ENCODE measurements around the gene CGNL1. TPM values are rescaled to one million over a fixed set of nuclear protein-coding genes. Genes with fewer than 3 reads are reported as not detected.

The CGNL1 gene
- total RNA-seq, 1 donor from 2014 or later = 5.4 TPM

GRCh38 chr15:57509965-57510364 is 133.7 kb downstream of the CGNL1 start:
- no peak for DNase-seq
- H3K27ac Mint-ChIP-seq (ENCODE audit: unreplicated experiment) = no peak overlapping the region
- H3K4me1 Mint-ChIP-seq (ENCODE audit: low read depth, unreplicated experiment) = peaks cover 7% of the 10 kb centered on the region

GRCh38 chr15:57510647-57511046 is 134.3 kb downstream of the CGNL1 start:
- Mint-ChIP-seq H3K4me3 (ENCODE audit: unreplicated experiment) (no peak overlapping the region), H3K27ac (ENCODE audit: unreplicated experiment) (no peak overlapping the region), H3K9me3 (ENCODE audit: unreplicated experiment) (no peaks in the 10 kb centered on the region)

More at GRCh38 chr15:57509965-57510364, 133.7 kb downstream of the CGNL1 start:
- no peak overlapping the region for H3K4me3 Mint-ChIP-seq (ENCODE audit: unreplicated experiment)
- no peaks in the 10 kb centered on the region for H3K27me3 Mint-ChIP-seq (ENCODE audit: unreplicated experiment)
- no peak for TF ChIP-seq CTCF (IDR thresholded peaks at IDR 0.05; ENCODE audit: partially characterized antibody, unreplicated experiment)
- H3K9me3 Mint-ChIP-seq (ENCODE audit: unreplicated experiment) = no peaks in the 10 kb centered on the region
- no peaks in the 10 kb centered on the region for H3K36me3 Mint-ChIP-seq (ENCODE audit: unreplicated experiment)

GRCh38 chr15:57516327-57517029 is 140.2 kb downstream of the CGNL1 start:
- Mint-ChIP-seq H3K4me3 (ENCODE audit: unreplicated experiment) (no peak overlapping the region), H3K36me3 (ENCODE audit: unreplicated experiment) (no peaks in the 10 kb centered on the region), H3K27me3 (ENCODE audit: unreplicated experiment) (no peaks in the 10 kb centered on the region), H3K4me1 (ENCODE audit: low read depth, unreplicated experiment) (no peaks in the 10 kb centered on the region), H3K9me3 (ENCODE audit: unreplicated experiment) (no peaks in the 10 kb centered on the region), H3K27ac (ENCODE audit: unreplicated experiment) (no peak overlapping the region)
- TF ChIP-seq CTCF (IDR thresholded peaks at IDR 0.05; ENCODE audit: partially characterized antibody, unreplicated experiment) = no peak
- no peak for DNase-seq

More at GRCh38 chr15:57510647-57511046, 134.3 kb downstream of the CGNL1 start:
- Mint-ChIP-seq H3K27me3 (ENCODE audit: unreplicated experiment) (no peaks in the 10 kb centered on the region), H3K36me3 (ENCODE audit: unreplicated experiment) (no peaks in the 10 kb centered on the region), H3K4me1 (ENCODE audit: low read depth, unreplicated experiment) (peaks cover 7% of the 10 kb centered on the region)
- TF ChIP-seq CTCF (IDR thresholded peaks at IDR 0.05; ENCODE audit: partially characterized antibody, unreplicated experiment) = no peak
- DNase-seq = no peak

GRCh38 chr15:57517030-57517671 is 140.8 kb downstream of the CGNL1 start:
- H3K27ac Mint-ChIP-seq (ENCODE audit: unreplicated experiment) = no peak overlapping the region
- H3K27me3 Mint-ChIP-seq (ENCODE audit: unreplicated experiment) = no peaks in the 10 kb centered on the region
- TF ChIP-seq CTCF (IDR thresholded peaks at IDR 0.05; ENCODE audit: partially characterized antibody, unreplicated experiment) = no peak
- no peak overlapping the region for H3K4me3 Mint-ChIP-seq (ENCODE audit: unreplicated experiment)
- no peak for DNase-seq
- no peaks in the 10 kb centered on the region for H3K4me1 Mint-ChIP-seq (ENCODE audit: low read depth, unreplicated experiment)
- no peaks in the 10 kb centered on the region for H3K9me3 Mint-ChIP-seq (ENCODE audit: unreplicated experiment)
- no peaks in the 10 kb centered on the region for H3K36me3 Mint-ChIP-seq (ENCODE audit: unreplicated experiment)

GRCh38 chr15:57518779-57519405 is 142.6 kb downstream of the CGNL1 start:
- DNase-seq = no peak
- no peaks in the 10 kb centered on the region for H3K36me3 Mint-ChIP-seq (ENCODE audit: unreplicated experiment)
- H3K9me3 Mint-ChIP-seq (ENCODE audit: unreplicated experiment) = no peaks in the 10 kb centered on the region
- no peaks in the 10 kb centered on the region for H3K27me3 Mint-ChIP-seq (ENCODE audit: unreplicated experiment)
- no peak overlapping the region for H3K27ac Mint-ChIP-seq (ENCODE audit: unreplicated experiment)
- no peak overlapping the region for H3K4me3 Mint-ChIP-seq (ENCODE audit: unreplicated experiment)
- no peaks in the 10 kb centered on the region for H3K4me1 Mint-ChIP-seq (ENCODE audit: low read depth, unreplicated experiment)
- TF ChIP-seq CTCF (IDR thresholded peaks at IDR 0.05; ENCODE audit: partially characterized antibody, unreplicated experiment) = no peak

Measured in glutamatergic neuron (in vitro differentiated cells).